CD4-positive, alpha-beta memory T cell (primary cell): ENCODE data around the gene TMPRSS3. TPM values are rescaled to one million over a fixed set of nuclear protein-coding genes. Genes with fewer than 3 reads are reported as not detected.

Source experiments
- CTCF ChIA-PET: fragments of 350-600 bp; sonication (Branson Sonifier 250); formaldehyde crosslinking; loops from one replicate; lab custom pipeline; 2021; ENCODE audit warnings: inconsistent platforms; ENCODE audit not compliant: partially characterized antibody; lab: Charles Lee
- POLR2A ChIA-PET: fragments of 350-600 bp; sonication (Branson Sonifier 250); formaldehyde crosslinking; loops from one replicate; lab custom pipeline; 2021; ENCODE audit not compliant: partially characterized antibody; lab: Charles Lee
- DNase-seq, 5 donors: peaks; one replicate each; pipeline versions ENCODE4 v3.0.0 to v3.0.0-alpha.2; 2020 to 2022; ENCODE audit warnings: mixed read lengths in 1 of 5
- H3K27ac ChIP-seq: one replicate; pipeline ENCODE4 v1.7.0; 2013; ENCODE audit warnings: low read depth, low read length
- H3K27me3 ChIP-seq: 2 replicates; pipeline ENCODE4 v1.7.0; 2013; ENCODE audit warnings: mild to moderate bottlenecking, low read length, moderate library complexity; ENCODE audit not compliant: insufficient read depth
- H3K36me3 ChIP-seq: 2 replicates; pipeline ENCODE4 v1.7.0; 2013; ENCODE audit warnings: mild to moderate bottlenecking, low read length, moderate library complexity; ENCODE audit not compliant: insufficient read depth
- H3K4me1 ChIP-seq: 2 replicates; pipeline ENCODE4 v1.7.0; 2013; ENCODE audit warnings: mild to moderate bottlenecking, low read length, moderate library complexity; ENCODE audit not compliant: insufficient read depth
- H3K4me3 ChIP-seq, 2 donors: one replicate each; pipeline ENCODE4 v1.7.0; 2013; ENCODE audit warnings: low read length in 2 of 2, mild to moderate bottlenecking in 1 of 2
- H3K9me3 ChIP-seq, 2 donors: one replicate each; pipeline ENCODE4 v1.7.0; 2013; ENCODE audit warnings: low read length in 2 of 2, control low read depth in 1 of 2; ENCODE audit not compliant: control insufficient read depth in 1 of 2
- H3K27ac Mint-ChIP-seq, 7 donors: one replicate each; pipeline ENCODE4 v1.8.0; 2020 to 2021; ENCODE audit warnings: mixed read lengths in 7 of 7, mild to moderate bottlenecking in 6 of 7, inconsistent platforms in 3 of 7, moderate library complexity in 3 of 7
- H3K27me3 Mint-ChIP-seq, 2 donors: one replicate each; pipeline ENCODE4 v1.8.0; 2020 to 2021; ENCODE audit warnings: mixed read lengths in 2 of 2
- H3K36me3 Mint-ChIP-seq, 2 donors: one replicate each; pipeline ENCODE4 v1.8.0; 2020 to 2021; ENCODE audit warnings: mixed read lengths in 2 of 2, inconsistent platforms in 1 of 2, mild to moderate bottlenecking in 1 of 2
- H3K4me1 Mint-ChIP-seq, 4 donors: one replicate each; pipeline ENCODE4 v1.8.0; 2020 to 2021; ENCODE audit warnings: mixed read lengths in 4 of 4, mild to moderate bottlenecking in 1 of 4
- H3K4me3 Mint-ChIP-seq, 8 donors: one replicate each; pipeline ENCODE4 v1.8.0; 2020 to 2021; ENCODE audit warnings: mixed read lengths in 8 of 8, mild to moderate bottlenecking in 7 of 8, moderate library complexity in 6 of 8, inconsistent platforms in 3 of 8
- H3K9me3 Mint-ChIP-seq, 8 donors: one replicate each; pipeline ENCODE4 v1.8.0; 2020 to 2021; ENCODE audit warnings: mixed read lengths in 8 of 8, mild to moderate bottlenecking in 5 of 8, inconsistent platforms in 3 of 8, moderate library complexity in 1 of 8
- intact Hi-C: fragments of 100-400 bp; cut with micrococcal nuclease; formaldehyde crosslinking; loops from one replicate; pipeline ENCODE4 v1.15.1; 2023
- polyA plus RNA-seq, 2 donors: library from polyadenylated mRNA; unstranded; fragments of 300-500 nt; fragmentation: Illumina TruSeq; gene quantifications; one replicate each; pipeline ENCODE4 v1.2.3, GENCODE V29; 2021
- total RNA-seq, 2 experiments: library from RNA; stranded (reverse); gene quantifications; one replicate each; pipeline ENCODE4 v1.2.3, GENCODE V29; 2021

Gene TMPRSS3
- total and polyA plus RNA-seq, 4 experiments from 2014 or later = 1.8 to 4.5 (median 3.7) TPM

DNA sequence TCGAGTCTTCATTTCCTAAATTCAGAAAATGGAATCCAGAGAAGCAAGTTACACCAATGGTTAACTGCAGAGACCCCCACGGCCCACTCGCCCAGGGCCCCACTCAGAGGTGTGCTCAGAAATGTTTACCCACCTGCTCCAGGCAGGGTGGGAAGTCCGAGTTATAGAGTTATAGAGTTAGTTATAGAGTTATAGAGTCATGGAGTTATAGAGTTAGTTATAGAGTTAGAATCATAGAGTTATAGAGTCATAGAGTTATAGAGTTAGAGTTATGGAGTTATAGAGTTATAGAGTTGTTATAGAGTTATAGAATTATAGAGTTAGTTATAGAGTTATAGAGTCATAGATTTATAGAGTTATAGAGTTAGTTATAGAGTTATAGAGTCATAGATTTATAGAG is 39.5 kb upstream of the TMPRSS3 start:
- H3K36me3 Mint-ChIP-seq = peaks cover 86 to 90% of the 10 kb centered on the region in 2 donors
- no peaks in the 10 kb centered on the region for H3K9me3 ChIP-seq
- H3K4me1 ChIP-seq = peaks cover 36% of the 10 kb centered on the region
- no peaks in the 10 kb centered on the region for H3K27me3 ChIP-seq
- intact Hi-C loops = no loop called here
- no peak overlapping the region for H3K27ac ChIP-seq
- H3K27ac Mint-ChIP-seq = peak overlapping the region in 5 of 7 donors; percentile 1 to 75 (median 70)
- no peaks in the 10 kb centered on the region for H3K27me3 Mint-ChIP-seq
- POLR2A ChIA-PET = interaction anchor here (0.7 to 1.5 kb wide), 2 partner anchors 11 to 31 kb away, joined by 3 to 4 read pairs; partner anchors contain the start of gene UBASH3A
- H3K4me1 Mint-ChIP-seq = peaks cover 15 to 62% (median 46%) of the 10 kb centered on the region in 4 donors
- H3K9me3 Mint-ChIP-seq = no peaks in the 10 kb centered on the region
- H3K4me3 ChIP-seq = no peak overlapping the region
- peaks cover 95% of the 10 kb centered on the region for H3K36me3 ChIP-seq
- DNase-seq = no peak
- CTCF ChIA-PET = interaction anchor here (1.8 kb wide), 1 partner anchor 8 kb away, joined by 5 read pairs; no protein-coding TSS in a partner anchor
- H3K4me3 Mint-ChIP-seq = no peak overlapping the region

DNA sequence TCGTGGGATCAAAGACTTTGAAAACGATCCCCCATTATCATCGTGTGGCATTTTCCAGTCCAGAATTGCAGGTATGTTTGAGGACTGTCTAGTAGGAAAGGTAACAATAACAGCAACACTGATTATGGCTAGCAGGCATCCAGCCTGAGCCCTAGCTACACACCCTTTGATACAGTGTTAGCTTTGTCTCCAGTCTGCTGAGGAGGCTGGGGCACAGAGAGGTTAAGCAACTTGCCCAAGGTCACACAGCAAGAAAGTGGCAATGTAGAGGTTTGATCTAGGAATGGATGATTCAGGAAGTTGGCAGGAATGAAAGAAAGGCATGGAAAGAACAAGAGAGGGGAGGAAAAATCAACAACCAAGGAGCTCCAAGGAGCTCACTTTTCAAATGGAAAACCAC is 39.0 kb upstream of the TMPRSS3 start:
- Mint-ChIP-seq H3K4me1 (peaks cover 15 to 57% (median 44%) of the 10 kb centered on the region in 4 donors), H3K4me3 (no peak overlapping the region), H3K36me3 (peaks cover 85 to 87% of the 10 kb centered on the region in 2 donors), H3K9me3 (no peaks in the 10 kb centered on the region), H3K27me3 (no peaks in the 10 kb centered on the region), H3K27ac (peak overlapping the region in 6 of 7 donors; percentile 65 to 88 (median 72))
- CTCF ChIA-PET = no interaction called here
- Histone ChIP-seq H3K27me3 (no peaks in the 10 kb centered on the region), H3K27ac (no peak overlapping the region), H3K4me1 (peaks cover 31% of the 10 kb centered on the region), H3K36me3 (peaks cover 95% of the 10 kb centered on the region), H3K4me3 (no peak overlapping the region), H3K9me3 (no peaks in the 10 kb centered on the region)
- no peak for DNase-seq
- intact Hi-C loops = no loop called here
- POLR2A ChIA-PET = interaction anchor here (0.7 kb wide), 1 partner anchor 31 kb away, joined by 3 read pairs; the partner anchor contains the start of gene UBASH3A

DNA sequence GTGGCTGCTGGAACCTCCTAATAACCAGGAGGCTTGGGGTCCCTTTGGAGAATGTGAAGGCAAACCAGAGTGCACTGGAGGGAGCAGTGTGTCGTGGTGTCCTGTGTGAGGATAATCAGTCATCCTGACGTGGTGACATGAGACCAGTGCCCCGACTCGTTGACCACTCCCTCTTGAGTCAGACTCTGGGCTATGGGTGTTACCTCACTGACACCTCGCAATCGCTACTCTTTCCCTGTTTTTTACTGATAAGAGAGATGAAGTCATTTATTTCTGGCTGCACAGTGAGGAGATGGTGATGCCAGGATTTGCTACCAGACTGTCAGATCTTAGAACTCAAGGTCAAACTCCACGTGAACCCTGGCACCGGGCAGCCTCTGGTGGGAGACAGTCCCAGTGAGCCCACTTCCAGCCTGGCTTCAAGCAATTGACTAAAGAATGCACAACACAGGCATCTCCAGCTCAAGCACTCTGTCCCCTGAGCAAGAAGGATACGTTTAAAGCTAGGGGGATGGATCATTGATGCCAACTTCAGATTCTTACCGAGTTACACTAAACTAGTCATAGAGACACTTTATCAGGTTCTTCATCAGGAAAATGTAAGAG is 38.2 kb upstream of the TMPRSS3 start:
- intact Hi-C loops = no loop called here
- no peak for DNase-seq
- CTCF ChIA-PET = no interaction called here
- Mint-ChIP-seq H3K9me3 (no peaks in the 10 kb centered on the region), H3K4me3 (no peak overlapping the region), H3K36me3 (peaks cover 85 to 87% of the 10 kb centered on the region in 2 donors), H3K27me3 (no peaks in the 10 kb centered on the region), H3K4me1 (peaks cover 8 to 48% (median 37%) of the 10 kb centered on the region in 4 donors), H3K27ac (peak overlapping the region in 6 of 7 donors; percentile 32 to 80 (median 60))
- H3K27ac ChIP-seq = no peak overlapping the region
- H3K4me3 ChIP-seq = no peak overlapping the region
- H3K27me3 ChIP-seq = no peaks in the 10 kb centered on the region
- H3K9me3 ChIP-seq = no peaks in the 10 kb centered on the region
- POLR2A ChIA-PET = interaction anchor here (1.3 to 23.2 kb wide), 3 partner anchors 11 to 27 kb away, joined by 4 to 604 read pairs (median 6); partner anchors contain the start of gene UBASH3A
- H3K4me1 ChIP-seq = peaks cover 30% of the 10 kb centered on the region
- peaks cover 95% of the 10 kb centered on the region for H3K36me3 ChIP-seq

DNA sequence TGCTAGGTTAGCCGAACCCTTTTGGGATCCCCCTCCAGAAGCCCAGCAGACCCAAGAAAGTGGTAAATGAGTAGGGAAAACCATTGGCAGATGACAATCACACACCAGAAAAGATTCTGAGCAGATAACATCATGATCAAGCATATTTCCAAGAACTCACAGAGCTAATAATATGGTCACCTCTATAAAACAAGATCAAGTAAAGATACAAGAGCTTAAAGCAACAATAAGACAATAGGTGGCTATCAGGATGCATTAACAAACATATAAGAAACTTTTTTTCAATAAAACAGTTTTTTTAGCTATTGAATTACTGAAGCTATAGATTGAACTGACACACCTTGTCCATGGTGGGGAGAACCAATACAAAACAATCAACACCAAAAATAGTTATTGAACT is 36.8 kb upstream of the TMPRSS3 start:
- no peak overlapping the region for H3K27ac ChIP-seq
- H3K27ac Mint-ChIP-seq = peak overlapping the region in 1 of 7 donors; percentile 30
- no peaks in the 10 kb centered on the region for H3K27me3 ChIP-seq
- H3K4me1 Mint-ChIP-seq = peaks cover 3 to 43% (median 31%) of the 10 kb centered on the region in 4 donors
- H3K36me3 Mint-ChIP-seq = peaks cover 81 to 86% of the 10 kb centered on the region in 2 donors
- no peak overlapping the region for H3K4me3 ChIP-seq
- H3K4me3 Mint-ChIP-seq = no peak overlapping the region
- intact Hi-C loops = no loop called here
- H3K4me1 ChIP-seq = peaks cover 28% of the 10 kb centered on the region
- DNase-seq = no peak
- ChIA-PET POLR2A (interaction anchor here (0.8 to 23.2 kb wide), 4 partner anchors 8 to 26 kb away, joined by 3 to 604 read pairs (median 5); partner anchors contain the start of gene UBASH3A), CTCF (interaction anchor here (0.9 kb wide), 1 partner anchor 51 kb away, joined by 3 read pairs; no protein-coding TSS in a partner anchor)
- H3K27me3 Mint-ChIP-seq = no peaks in the 10 kb centered on the region
- no peaks in the 10 kb centered on the region for H3K9me3 Mint-ChIP-seq
- H3K36me3 ChIP-seq = peaks cover 96% of the 10 kb centered on the region
- H3K9me3 ChIP-seq = no peaks in the 10 kb centered on the region

DNA sequence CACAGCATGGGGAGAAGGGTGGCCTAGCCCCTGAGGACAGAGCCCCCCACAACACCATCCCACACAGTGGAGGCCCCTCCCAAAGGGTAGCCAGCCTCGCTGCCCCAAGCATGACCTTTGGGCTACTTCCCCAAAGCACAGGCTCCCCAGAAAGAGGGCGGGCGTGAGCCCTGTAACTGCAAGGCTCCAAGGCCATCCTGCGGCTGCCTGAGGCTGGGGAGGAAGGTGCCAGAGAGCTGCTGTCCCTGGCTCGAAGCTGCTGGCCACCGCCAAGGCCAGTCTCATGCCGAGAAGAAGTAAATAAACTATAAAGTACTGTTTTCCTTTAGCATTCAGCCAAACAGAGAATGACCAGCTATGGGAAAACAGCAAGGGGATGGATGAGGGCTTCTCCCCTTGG is 35.3 kb upstream of the TMPRSS3 start:
- Histone ChIP-seq H3K4me1 (peaks cover 36% of the 10 kb centered on the region), H3K27ac (no peak overlapping the region), H3K27me3 (no peaks in the 10 kb centered on the region), H3K9me3 (no peaks in the 10 kb centered on the region), H3K36me3 (peaks cover 96% of the 10 kb centered on the region), H3K4me3 (no peak overlapping the region)
- POLR2A ChIA-PET = interaction anchor here (1.2 to 23.2 kb wide), 3 partner anchors 8 to 25 kb away, joined by 3 to 604 read pairs (median 6); partner anchors contain the start of gene UBASH3A
- CTCF ChIA-PET = interaction anchor here (1.9 kb wide), 1 partner anchor 49 kb away, joined by 5 read pairs; no protein-coding TSS in a partner anchor
- H3K27ac Mint-ChIP-seq = peak overlapping the region in 1 of 7 donors; percentile 51
- H3K9me3 Mint-ChIP-seq = no peaks in the 10 kb centered on the region
- intact Hi-C loops = no loop called here
- H3K4me3 Mint-ChIP-seq = no peak overlapping the region
- H3K4me1 Mint-ChIP-seq = peaks cover 16 to 52% (median 39%) of the 10 kb centered on the region in 4 donors
- peaks cover 81 to 88% of the 10 kb centered on the region in 2 donors for H3K36me3 Mint-ChIP-seq
- DNase-seq = no peak
- H3K27me3 Mint-ChIP-seq = no peaks in the 10 kb centered on the region

DNA sequence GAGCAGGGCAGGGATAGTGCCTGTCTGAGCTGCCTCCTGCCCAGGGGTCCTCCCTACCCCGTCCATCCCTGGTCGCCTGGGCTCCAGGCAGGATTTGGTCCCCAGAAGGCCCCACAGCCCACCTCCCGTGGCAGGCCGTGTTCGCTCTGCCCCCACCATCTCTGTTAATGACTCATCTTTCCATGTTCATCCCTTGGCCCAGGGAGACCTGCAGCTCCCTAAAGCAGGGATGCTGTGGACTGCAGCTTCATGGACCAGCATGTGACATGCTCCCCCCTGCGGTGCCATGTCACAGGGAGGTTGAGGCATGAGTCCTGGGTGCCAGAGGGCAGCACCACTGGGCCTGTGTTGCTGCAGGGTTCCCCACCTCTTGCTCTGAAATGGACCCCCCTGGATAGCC is 34.7 kb upstream of the TMPRSS3 start:
- peaks cover 92% of the 10 kb centered on the region for H3K36me3 ChIP-seq
- H3K4me1 Mint-ChIP-seq = peaks cover 20 to 59% (median 43%) of the 10 kb centered on the region in 4 donors

DNA sequence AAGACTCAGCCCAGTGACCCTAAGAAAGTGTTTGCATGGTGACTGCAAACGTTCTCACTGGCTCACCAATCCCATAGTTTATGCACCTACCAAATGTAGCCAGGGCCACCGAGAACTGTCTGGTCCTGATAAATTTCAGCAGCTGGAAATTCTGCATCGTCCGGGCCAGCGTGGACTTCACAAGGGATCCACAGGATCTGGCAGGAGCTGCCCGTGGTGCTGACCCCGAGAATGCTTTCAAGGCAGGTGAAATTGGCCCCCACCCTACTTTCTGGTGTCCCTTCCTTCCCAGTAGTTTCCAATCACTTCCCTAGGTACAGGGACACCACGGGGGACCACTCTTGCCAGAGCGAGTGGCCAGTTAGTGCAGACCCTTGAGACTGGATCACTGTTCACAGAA is 34.0 kb upstream of the TMPRSS3 start:
- Mint-ChIP-seq H3K36me3 (peaks cover 78 to 83% of the 10 kb centered on the region in 2 donors), H3K4me1 (peaks cover 27 to 60% (median 46%) of the 10 kb centered on the region in 4 donors), H3K27ac (peak overlapping the region in 1 of 7 donors; percentile 19), H3K4me3 (no peak overlapping the region), H3K27me3 (no peaks in the 10 kb centered on the region), H3K9me3 (no peaks in the 10 kb centered on the region)
- intact Hi-C loops = loop anchor here (5.0 kb wide), 1 partner anchor 38 kb away; no protein-coding TSS in a partner anchor
- H3K4me1 ChIP-seq = peaks cover 45% of the 10 kb centered on the region
- H3K36me3 ChIP-seq = peaks cover 85% of the 10 kb centered on the region
- no peaks in the 10 kb centered on the region for H3K27me3 ChIP-seq
- H3K4me3 ChIP-seq = no peak overlapping the region
- H3K9me3 ChIP-seq = no peaks in the 10 kb centered on the region
- no peak overlapping the region for H3K27ac ChIP-seq
- ChIA-PET POLR2A (interaction anchor here (23.2 kb wide), 1 partner anchor 23 kb away, joined by 604 read pairs; the partner anchor contains the start of gene UBASH3A), CTCF (interaction anchor here (1.9 to 2.7 kb wide), 2 partner anchors 48 to 92 kb away, joined by 5 to 13 read pairs; no protein-coding TSS in a partner anchor)
- DNase-seq = no peak

More for the DNA sequence above, 34.7 kb upstream of the TMPRSS3 start:
- H3K27ac ChIP-seq = no peak overlapping the region
- no peaks in the 10 kb centered on the region for H3K9me3 ChIP-seq
- POLR2A ChIA-PET = interaction anchor here (23.2 kb wide), 1 partner anchor 24 kb away, joined by 604 read pairs; the partner anchor contains the start of gene UBASH3A
- no peaks in the 10 kb centered on the region for H3K27me3 ChIP-seq
- Mint-ChIP-seq H3K27me3 (no peaks in the 10 kb centered on the region), H3K36me3 (peaks cover 80 to 85% of the 10 kb centered on the region in 2 donors), H3K9me3 (no peaks in the 10 kb centered on the region), H3K4me3 (no peak overlapping the region), H3K27ac (peak overlapping the region in 1 of 7 donors; percentile 57)
- peaks cover 43% of the 10 kb centered on the region for H3K4me1 ChIP-seq
- CTCF ChIA-PET = interaction anchor here (1.9 to 2.7 kb wide), 2 partner anchors 48 to 92 kb away, joined by 5 to 13 read pairs; no protein-coding TSS in a partner anchor
- H3K4me3 ChIP-seq = no peak overlapping the region
- DNase-seq = no peak
- intact Hi-C loops = no loop called here
